Measurements from ENCODE around the gene DDX49.

DDX49 gene, protein sequence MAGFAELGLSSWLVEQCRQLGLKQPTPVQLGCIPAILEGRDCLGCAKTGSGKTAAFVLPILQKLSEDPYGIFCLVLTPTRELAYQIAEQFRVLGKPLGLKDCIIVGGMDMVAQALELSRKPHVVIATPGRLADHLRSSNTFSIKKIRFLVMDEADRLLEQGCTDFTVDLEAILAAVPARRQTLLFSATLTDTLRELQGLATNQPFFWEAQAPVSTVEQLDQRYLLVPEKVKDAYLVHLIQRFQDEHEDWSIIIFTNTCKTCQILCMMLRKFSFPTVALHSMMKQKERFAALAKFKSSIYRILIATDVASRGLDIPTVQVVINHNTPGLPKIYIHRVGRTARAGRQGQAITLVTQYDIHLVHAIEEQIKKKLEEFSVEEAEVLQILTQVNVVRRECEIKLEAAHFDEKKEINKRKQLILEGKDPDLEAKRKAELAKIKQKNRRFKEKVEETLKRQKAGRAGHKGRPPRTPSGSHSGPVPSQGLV

GRCh38 chr19:18919086-18919899, at the start of gene DDX49, which contains the start of gene COPE:
TSS of gene DDX49 (plus strand) at chr19:18919715. CDS start at chr19:18919742, 27 bp downstream.
TSS of gene COPE (minus strand) at chr19:18919387. CDS start at chr19:18919348, 39 bp downstream.
- peak; percentile 97 to 98 for DNase-seq

DNA sequence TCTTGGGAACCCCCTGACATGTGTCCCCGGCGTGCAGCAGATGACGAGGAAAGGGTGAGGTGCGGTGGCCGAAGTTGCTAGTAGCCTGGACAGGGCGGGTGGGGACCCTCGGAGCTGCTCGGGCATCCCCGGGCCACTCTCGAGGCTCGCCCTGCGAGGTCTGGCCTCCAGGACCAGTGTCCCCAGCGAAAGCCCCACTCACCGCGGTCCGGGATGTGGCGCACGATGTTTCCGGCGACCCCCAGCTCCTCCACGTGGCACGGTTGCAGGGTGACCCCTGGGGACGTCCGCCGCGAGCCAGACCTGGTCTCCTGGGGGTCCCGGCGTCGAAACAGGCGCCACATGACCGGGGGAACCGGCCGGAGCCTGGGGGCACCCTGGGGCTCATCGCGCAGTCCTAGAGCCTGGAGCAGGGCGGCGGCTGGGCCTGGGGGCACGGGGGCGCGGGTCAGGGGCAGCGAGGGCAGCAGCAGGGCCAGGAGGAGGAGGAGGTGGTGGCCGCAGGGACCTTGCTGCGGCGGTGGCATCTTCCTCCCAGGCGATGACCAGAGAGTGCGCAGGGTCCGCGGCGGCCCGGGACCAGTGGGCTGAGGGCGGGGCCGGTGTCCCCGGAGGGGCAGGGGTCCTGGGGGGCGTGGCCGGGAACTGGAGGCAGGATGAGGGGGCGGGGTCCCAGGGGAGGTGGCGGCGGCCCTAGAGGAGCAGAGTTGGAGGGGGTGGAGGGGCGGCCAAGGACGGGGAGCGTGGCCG, 49.6 kb upstream of the DDX49 start:
- no peak for DNase-seq

DNA sequence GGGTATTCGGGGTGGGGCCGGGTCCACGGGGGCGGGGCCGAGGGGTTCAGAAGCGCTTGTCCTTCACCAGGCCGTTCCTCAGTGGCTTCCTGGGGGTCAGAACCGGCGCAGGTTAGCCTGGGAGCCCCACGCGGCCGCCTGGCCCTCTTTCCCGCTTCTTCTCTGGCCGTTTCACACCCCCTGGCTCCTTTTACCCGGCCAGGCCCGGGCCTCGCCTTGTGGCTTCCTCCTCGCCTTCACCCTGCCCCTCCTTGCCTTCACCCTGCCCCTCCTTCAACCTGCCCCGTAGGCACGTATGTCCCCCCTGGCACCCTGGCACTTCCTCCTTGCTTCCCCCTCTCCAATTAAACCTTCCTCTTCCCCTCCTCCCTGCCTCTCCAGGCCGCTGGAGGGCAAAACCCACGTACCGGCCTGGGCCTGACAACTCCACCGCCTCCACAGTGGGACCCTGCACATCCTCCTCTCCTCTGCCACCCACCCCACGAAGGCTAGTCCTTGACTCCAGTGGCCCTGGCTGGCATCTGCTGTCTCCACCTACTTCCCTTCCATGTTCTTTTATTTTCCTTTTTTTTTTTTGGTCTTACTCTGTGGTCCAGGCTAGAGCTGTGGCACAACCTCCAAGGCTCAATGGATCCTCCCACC, 48.9 kb upstream of the DDX49 start:
- DNase-seq = no peak

DNA sequence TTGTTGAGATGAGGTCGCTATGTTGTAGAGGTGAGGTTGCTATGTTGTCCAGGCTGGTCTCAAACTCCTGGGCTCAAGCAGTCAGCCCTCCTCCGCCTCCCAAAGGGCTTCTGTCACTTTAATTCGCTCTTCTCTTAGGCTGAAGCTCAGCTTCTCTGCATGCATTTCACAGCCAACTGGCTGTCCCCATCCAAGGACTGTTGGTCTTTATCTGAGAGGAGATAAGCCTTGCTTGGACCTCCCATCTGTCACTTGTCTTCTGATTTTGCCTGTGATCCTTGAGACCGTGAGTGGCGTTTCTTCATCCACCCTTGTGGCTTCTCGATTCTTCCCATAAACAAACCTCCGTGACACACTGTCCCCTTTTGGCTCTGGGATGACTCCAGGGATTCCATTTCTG, 48.0 kb upstream of the DDX49 start:
- DNase-seq = no peak

DNA sequence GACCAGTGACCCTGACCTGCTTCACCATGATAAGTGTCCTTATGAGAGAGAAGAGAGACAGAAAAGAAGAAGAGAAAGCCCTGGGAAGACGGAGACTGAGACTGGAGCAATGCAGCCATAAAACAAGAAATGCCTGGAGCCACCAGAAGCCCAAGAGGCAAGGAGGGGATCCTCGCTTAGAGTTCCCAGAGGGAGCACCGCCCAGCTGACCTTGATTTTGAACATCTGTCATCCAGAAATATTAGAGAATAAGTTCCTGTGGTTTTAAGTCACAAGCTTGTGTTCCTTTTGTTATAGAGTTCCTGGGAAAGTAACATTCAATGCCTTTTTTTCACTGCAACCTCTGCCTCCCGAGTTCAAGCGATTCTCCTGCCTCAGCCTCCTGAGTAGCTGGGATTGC, 43.8 kb upstream of the DDX49 start:
- no peak for DNase-seq

GRCh38 chr19:18876865-18877264, 42.6 kb upstream of the DDX49 start:
- no peak for DNase-seq

GRCh38 chr19:18878058-18878797, 41.3 kb upstream of the DDX49 start:
- no peak for DNase-seq

- DNase-seq = no peak
Measured at GRCh38 chr19:18878858-18879578, 40.5 kb upstream of the DDX49 start.

- DNase-seq = peak; percentile 59 to 66
Measured at GRCh38 chr19:18879579-18880373, 39.7 kb upstream of the DDX49 start.

DNA sequence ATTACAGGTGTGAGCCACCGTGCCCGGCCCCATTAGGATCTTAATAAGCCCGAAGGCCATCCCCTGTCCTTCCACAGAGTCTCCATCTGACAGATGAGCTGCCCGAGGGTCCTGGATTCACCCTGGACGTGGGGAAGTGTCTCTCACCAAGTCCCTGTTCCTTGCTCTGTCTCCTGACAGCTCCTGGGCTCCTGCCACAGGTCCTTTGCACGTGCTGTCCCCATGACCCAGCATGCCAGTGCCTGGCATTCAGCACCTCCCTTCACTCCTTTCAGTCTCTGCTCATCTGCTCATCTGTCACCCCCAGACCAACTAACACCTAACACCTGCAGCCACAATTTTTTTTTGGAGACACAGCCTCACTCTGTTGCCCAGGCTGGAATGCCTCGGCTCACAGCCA, 38.0 kb upstream of the DDX49 start:
- no peak for DNase-seq

DNA sequence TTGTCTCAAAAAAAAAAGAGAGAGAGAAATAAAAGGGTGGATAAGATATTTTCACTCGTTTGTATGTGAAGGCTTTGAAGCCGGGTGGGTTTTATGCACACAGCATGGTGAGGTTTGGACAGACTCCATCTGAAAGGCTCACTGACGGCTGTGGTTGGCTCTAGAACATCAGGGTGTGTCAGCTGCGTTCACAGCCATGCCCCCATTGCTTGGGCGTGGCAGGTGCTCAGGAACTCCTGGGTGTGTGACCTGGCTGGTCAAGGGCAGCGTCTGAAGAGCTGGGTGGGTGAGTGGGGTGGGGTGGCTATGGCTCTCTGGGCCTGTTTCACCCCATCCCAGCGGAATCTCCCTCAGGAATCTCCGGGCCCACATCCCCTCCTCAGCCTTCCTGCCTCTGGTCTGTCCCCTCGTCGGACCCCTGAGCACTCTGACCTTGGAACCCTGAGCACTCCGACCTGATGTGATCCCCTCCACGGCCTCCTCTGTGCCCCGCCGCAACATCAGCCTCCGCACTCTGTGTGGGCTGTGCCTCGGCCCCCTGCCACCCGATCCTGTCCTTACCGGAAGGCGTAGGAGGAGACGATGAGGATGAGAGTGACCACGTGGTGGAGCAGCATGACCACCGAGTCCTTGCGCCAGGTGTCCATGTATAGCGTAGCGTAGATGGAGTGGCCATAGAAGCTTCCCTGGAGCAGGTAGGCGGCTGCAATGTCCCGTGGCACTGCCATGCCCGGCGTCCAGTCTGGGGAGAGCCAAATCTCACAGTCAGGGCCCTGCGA, 35.8 kb upstream of the DDX49 start:
- DNase-seq = no peak

DNA sequence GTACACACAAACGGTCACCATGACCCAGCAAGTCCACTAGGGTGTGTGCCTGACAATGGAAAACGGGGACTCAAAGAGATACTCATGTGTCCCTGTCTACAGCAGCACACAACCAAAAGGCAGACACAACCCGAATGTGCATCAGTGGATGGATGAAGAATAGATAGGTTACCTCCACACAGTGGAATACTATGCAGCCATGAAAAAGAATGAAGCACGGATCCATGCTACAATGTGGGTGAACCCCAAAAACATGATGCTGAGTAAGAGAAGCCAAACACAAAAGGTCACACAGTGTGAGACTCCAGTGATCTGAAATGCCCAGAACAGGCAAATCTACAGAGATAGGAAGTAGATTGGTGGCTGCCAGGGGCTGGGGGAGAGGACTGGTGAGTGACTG, 32.5 kb upstream of the DDX49 start:
- no peak for DNase-seq

DNA sequence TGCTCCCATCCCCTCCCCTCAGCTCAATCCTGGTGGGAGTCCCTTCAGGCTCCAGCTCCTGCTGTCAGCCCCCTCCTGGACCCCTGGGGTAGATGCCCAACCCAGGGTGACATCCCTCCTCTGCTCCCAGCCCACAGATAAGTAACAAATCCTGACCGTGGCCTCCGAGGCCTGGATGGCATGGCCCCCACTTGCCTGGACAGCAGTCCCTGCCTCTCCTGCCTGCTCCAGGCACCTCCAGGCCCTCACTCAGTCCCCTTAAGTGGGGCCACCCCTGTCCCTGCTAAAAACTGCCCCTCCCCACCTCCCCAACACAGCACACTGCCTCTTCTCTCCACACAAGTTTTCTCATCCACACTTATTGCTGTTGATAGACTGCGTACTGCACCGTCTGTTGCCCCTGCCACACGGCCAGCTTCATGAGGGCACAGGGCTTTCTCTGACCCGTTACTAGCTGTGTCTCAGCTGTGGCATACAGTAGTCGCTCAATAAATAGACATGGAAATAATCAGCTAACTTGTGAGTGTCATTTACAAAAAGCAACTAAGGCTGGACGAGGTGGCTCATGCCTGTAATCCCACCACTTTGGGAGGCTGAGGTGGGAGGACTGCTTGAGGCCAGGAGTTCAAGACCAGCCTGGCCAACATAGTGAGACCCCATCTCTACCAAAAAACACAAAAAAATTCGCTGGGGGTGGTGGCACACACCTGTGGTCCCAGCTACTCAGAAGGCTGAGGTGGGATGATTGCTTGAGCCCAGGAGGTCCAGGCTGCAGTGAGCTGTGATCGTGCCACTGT, 29.4 kb upstream of the DDX49 start:
- no peak for DNase-seq

GRCh38 chr19:18893587-18894253, 25.8 kb upstream of the DDX49 start:
- no peak for DNase-seq

GRCh38 chr19:18894254-18895037, 25.1 kb upstream of the DDX49 start:
- no peak for DNase-seq

- DNase-seq = peak in 1 of 2 experiments; percentile 29
Measured at GRCh38 chr19:18895038-18895823, 24.3 kb upstream of the DDX49 start.
